Embryonic facial prominence (tissue), 1 donor: ENCODE measurements around the gene SCFD2.
"Not testable (repeated sequence)": the region's sequence is repeated elsewhere in the genome, so short reads cannot be mapped to it uniquely, and the experiment has no call there.

Source experiments
- DNase-seq: peaks from one replicate; pipeline ENCODE4 v3.0.0-alpha.2; 2016; ENCODE audit errors: extremely low spot score

Gene SCFD2

DNA sequence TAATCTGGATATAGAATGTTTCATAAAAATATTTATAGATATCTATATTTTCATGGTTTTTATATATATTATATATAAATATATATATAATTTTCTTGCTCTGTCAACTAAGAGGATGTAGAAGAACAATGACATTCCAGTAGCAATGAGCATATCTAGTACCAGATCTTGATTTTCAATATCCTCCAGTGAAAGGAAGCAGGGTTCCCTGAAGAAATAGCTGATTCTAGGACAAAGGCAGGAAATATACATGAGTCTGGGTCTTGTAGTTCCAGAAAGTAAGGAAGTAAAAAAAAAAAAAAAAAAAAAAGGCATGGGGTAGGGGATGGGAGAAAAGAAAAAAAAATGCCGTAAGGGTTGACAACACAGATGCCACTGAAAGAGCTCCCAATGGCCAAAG is 262.4 kb downstream of the SCFD2 start:
- DNase-seq: no peak

DNA sequence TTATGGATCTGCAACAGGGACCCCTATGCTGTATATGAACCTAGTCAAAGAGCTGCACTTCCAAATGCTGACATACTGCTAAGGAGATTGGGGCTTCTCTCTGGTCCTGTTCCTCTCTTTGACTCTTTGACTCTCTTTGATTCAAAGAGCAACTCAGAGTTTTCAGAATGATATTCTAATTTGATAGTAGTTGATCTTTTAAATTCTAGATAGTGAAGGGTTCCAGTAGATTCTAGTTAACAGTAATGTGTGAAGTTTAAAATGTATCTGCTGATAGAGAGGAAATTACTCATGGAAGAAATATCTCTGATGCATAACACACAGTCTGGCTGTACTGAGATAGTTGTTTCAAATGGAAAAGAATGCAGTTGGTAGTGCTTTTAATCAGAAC is 264.7 kb downstream of the SCFD2 start:
- no peak for DNase-seq

DNA sequence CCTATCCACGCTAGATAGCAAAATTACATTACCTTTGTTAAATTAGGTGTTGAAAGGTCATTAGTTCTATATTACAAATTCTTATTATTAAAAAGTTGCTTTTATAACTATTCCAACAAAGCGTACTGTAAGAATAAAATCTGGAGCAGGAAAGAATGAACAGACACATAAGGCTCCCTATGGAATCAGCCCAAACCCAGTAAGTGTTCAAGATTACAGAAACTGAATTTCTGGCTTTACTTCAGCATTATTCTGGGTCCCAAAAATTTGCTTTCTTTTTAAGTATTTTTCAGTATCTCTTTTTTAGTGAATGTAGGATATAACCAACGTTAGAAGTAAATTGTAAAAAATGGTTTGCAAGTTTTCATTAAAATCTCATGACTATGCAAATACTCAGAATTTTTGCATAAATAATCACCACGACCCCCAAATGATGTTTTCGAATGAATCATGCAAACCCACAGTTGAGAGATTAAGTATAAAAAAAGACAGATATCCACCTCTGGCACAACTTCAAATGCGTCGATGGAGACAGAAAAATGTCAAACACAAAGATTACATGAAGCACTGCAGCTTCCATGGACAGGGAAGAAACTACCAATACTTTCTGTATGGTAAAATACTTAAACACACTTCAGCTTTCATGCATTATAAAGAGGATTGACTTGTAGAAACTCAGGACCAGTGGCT is 265.2 kb downstream of the SCFD2 start:
- no peak for DNase-seq

DNA sequence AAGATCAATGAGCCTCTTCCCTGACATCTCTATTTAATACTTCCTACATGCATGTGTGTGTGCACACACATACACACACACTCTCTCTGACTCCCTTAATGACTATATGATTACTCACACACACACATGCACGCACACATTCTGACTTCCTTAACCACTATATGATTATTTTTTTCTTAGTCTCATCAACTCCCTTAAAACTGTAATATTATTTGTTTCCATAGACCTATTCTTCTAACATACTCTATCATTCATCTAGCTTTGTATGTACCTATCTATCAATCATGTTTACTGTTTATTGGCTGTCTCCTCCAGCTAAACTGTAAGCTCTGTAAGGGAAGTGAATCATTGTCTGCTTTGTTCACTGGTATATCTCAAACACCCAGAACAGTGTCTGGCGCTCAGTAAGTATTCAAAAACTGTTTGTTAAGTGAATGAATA is 267.2 kb downstream of the SCFD2 start:
- no peak for DNase-seq

DNA sequence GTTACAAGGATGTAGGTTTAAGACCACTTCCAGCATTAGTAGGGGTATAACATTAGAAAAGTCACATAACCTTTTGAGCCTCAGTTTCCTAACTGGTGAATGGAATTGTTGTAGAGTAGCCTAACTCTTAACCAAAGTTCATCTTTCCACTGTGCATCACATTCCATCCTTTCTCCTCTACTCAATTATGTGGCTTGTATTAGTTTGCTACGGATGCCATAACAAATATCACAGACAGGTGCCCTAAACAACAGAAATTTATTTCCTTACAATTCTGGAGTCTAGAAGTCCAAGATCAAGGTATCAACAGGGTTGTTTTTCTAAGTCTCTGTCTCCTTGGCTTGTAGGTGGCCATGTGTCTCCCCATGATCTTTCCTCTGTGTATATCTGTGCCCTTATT is 271.8 kb downstream of the SCFD2 start:
- DNase-seq: no peak

DNA sequence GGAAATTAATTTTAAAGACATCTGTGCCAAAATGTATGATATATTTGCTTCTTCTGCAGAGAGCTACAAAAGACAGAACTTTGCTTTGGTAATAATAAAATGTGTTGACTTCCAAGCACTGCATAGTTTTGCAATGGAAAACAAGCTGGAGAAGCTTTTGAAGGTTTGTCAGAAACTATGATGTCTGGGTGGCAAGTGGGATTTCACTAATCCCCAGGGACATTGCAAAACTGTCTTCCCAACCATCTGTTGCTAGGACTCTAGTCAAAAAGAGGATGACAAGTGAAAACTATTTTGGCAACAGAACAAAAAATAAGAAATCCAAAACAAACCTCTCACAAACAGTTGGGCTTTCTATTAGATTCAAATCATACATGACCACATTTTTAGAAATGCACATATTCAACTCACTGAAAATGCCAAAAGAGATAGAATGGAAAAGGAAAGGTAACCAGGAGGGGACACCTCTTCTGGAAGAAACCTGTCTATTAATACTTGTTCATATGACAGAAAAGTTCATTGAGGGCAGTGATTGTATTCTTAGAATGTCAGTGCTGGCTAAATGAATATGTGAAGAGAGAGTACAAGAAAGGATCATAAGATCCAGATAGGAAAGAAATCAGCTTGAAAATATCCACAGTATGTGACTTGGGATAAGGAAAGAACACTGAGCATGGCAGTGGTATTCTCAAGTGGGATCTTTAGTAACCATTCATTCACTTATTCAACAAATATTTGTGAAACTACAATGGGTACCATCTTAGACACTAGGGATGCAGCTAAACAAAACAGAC is 275.7 kb downstream of the SCFD2 start:
- no peak for DNase-seq

DNA sequence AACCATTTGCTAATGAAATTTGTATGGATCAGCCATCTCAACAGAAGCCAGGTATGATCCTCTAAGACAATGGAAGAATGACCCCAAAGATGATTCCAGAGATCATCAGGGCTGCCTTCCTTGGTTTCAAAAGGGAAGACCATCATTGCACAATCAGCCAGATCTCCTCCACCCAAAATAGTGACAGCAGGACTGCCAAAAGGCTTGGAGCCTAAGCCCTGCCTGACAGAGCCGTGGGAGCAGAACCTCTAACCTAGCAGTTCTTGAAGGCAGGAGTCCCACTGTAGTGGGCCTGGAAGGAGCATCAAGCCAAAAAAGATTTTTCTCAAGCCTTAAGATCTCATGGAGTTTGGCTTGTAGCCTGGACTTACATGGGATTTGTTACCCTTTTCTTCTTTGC is 277.7 kb downstream of the SCFD2 start:
- no peak for DNase-seq

DNA sequence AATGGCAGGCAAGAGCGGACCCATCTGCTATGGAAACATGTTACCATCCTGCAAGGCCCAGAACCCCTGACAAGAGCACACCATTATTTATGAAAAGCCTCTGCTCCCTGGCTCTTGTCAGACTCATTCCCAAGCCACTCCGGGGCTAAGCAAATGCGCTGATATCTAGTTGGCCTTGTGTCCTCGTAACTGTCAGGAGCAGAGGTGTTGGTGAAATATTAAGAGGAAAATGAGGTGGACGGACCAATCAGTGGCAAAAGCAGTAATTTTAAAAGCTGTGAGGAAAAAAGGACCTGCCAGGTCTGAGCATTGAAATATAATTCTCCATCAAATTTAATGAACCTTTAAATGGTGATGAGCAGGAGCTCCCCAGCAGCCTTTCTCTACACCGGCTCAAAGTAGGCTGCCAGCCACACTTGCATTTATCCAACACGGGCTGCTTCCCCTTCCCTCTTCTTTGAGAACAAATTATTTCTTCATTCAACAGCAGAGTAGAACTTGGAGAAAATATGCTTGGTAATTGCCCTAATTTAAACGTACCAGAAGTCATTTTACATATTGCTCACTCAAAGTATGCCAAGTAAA is 289.4 kb downstream of the SCFD2 start:
- no peak for DNase-seq

DNA sequence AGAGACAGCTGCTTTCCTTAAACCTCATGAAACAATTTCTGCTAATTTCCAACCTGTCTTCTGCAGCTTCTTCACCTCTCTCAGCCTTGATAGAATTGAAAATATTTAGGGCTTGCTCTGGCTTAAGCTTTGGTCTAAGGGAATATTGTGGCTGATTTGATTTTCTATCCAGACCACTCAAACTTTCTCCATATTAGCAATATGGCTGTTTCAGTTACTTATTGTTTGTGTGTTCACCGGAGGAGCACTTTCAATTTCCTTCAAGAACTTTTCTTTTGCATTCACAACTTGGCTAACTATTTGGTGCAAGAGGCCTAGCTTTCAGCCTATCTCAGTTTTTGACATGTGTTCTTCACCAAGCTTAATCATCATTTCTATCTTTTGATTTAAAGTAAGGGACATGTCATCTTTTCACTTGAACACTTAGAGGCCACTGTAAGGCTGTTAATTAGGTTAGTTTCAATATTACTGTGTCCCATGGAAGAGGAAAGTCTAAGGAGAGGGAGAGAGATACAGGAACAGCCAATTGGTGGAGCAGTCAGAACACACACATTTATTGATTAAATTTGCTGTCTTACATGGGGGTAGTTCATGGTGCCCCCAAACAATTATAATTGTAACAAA is 290.6 kb downstream of the SCFD2 start:
- DNase-seq: no peak

DNA sequence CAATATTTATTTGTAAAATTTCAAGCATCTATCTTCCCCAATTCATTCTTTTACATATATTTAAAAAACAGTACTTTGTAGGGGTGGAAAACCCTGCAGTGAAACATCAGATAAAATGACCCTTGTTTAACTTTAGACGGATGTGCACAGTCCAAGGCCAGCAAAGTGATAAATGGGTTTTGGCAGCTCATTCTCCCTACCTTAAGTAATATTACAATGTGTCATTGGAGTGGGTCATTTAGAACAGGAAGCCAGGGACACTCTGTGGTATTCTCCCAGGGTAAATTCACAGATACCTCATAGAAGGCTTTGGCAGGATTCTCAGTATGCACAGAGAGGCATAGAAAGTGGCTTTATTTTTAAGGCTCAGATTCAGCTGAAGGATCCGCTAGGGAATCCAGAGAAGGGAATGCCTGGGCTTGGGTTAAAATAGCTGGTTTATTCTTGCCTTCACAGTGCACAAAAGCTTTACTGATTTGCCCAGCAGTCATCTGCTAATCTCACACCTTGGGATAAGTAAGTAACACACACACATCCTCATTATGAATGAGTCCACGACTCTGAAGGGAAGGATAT is 297.0 kb downstream of the SCFD2 start:
- DNase-seq: no peak

DNA sequence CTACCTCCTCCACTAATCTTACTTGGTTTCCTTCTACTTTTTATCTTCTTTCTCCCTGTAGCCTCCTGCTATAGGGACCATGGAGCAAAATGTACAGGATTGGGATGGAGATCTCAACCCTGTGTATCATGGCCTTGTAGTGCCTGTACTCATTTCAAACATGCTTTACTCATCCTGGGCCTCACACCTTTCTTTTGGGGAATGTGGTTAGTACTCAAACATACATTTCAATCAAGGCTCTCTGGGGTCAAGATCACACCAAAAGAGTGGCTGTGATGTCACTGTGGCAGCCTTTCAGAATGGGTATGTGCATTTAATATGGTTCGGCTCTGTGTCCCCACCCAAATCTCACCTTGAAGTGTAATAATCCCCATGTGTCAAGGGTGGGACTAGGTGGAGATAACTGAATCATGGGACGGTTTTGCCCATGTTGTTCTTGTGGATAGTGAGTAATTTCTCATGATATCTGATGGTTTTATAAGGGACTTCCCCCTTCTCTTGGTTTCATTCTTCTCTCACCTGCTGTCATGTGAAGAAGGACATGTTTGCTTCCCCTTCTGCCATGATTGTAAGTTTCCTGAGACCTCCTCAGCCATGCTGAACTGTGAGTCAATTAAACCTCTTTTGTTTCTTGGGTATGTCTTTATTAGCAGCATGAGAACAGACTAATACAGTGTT is 298.6 kb downstream of the SCFD2 start:
- DNase-seq: no peak

DNA sequence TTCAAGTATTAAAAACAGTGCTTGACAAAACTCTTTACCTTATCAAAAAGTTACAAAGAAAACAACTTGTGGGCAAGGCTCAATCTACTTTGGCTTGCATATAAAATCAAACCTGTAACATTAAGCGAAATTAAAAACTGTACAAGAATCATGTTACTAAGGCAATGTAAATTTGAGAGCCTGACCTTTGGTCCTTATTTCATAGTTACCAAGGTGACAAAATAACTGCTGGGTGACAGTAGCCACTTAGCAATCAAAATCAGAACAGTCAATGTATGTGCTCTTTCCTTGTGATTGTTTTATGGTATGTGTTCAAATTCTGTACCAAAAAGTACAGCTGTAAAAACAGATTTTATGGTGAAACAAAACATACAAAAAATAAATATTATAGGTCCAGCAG is 299.7 kb downstream of the SCFD2 start:
- DNase-seq: no peak

DNA sequence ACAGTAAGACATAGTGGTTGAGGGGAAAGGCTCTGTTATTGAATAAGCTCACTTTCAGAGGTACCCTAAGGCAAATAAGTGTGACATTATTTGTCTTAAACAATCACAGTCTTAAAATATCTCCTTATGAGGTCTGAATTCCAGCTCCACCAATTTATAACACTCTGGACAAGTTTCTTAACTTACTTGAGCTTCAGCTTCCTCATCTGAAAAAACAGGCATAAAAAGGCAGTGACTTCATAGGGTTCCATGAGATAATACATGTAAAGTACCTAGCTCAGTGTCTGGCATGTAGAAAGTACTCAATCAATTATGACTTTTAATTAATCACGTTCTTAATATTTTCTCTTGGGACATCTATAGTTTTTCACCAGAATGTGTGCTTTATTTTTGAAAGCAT is 301.3 kb downstream of the SCFD2 start:
- DNase-seq: no peak

DNA sequence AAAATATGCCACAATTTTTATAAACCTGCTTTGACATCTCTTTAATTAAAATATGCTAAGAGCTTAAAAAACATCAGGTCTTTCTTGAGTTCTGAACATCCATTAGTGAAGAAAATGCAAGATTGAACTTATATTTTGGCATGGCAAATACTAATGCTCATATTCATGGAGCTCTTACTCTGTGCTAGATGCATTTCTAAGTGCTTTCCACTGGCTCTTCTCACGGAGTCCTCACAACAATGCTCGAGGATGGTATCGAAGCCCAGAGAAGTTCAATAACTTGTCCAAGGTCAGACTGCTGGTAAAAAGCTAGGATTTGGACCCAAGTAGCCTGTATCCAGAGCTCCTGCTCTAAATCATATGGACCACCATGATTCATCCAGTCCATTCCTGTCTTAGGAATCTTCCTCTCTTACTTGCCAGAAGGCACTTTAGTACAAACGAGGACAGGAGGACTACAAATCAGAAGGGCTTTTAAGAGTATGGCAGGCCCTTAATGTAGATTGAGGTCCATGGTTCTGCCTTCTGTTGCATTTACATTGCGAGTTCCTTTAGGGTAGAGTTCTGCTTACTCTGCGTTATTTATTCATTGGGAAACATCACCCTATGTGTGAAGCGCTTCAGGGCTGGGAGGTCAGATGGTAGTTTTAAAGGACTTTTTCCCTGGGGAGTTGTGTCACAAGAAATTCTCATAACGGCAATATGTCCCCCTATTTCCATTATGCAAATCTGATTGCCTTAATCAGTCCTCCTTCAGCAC is 304.6 kb downstream of the SCFD2 start:
- DNase-seq: no peak

DNA sequence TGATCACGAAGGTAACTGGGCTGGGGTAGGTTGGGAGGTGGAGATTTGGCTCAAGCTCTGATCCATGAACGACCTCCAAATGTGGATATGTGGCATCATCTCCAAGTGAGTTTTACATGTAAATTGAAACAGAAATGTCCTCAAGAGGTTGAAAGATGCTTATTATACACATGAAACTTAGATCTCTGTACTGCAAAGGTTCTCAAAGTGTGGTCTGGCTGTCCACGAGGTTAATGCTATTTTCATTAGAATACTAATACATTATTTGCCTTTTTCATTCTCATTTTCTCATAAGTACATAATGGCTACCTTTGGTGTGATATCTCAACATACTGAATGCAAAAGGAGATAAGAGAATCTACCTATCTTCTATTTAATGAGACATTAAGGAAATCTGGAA is 305.6 kb downstream of the SCFD2 start:
- DNase-seq: no peak

DNA sequence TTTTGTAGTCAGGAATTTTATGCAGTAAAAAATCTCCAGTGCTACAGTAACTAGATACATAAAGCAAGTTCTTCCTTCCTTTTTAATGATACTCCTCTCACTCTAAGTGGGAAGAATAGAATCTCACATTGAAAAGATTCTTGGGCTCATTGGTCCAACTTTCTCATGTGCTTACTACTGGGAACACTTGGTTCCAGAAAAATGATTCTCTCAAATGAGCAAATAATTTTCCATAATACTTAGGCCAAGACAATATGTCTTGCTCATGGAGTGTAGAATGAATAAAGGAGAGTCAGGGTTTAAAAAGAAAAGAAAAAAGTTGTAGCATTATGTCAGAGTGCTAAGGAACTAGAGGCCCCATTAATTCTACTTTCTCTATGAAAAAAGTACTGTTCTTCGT is 306.0 kb downstream of the SCFD2 start:
- DNase-seq: no peak

DNA sequence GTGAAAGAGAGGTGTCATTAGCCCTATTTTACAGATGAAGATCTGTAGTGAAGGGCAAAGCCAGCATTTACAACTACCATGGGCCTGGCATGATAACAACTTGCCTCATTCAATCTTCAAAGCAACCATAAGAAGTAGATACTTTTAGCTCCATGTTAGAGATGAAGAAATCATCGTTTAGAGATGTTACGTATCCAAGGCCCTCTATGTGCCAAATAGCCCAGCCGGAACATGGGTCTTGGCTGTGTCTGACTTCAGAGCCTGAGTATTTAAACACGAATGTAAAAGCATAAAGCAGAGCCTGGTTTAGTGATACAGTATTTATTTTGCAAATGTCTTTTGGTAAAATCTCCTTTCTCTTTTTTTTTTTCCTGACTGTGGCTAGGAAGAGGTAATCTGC is 306.6 kb downstream of the SCFD2 start:
- DNase-seq: no peak

DNA sequence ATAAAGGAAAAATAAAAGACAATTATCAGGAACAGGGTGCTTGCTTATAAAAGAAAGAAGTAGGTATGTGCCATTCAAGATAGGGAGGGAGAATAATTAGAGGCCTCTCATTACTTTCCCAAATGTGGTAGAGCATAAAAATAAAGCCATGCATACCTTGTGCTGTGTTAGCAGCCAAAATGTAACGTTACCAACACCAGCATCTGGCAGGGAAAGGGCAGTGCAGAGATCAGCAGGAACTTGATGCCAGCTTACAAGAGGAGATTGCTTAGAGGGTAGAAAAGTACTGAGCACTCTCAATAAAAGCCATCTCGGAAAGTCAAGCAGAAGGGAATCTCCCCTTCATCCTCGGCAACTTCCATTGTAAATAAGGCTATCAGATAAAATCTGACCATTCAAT is 308.2 kb downstream of the SCFD2 start:
- DNase-seq: no peak

DNA sequence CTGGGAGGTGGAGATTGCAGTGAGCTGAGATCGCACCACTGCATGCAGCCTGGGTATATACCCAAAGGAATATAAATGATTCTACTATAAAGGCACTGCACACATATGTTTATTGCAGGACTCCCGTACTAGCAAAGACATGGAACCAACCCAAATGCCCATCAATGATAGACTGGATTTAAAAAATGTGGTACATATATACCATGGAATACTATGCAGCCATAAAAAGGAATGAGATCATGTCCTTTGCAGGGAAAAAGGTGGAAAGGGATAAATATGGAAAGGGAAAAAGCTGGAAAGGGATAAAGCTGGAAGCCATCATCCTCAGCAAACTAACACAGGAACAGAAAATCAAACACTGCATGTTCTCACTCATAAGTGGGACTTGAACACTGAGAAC is 308.8 kb downstream of the SCFD2 start:
- not testable (repeated sequence) for DNase-seq

DNA sequence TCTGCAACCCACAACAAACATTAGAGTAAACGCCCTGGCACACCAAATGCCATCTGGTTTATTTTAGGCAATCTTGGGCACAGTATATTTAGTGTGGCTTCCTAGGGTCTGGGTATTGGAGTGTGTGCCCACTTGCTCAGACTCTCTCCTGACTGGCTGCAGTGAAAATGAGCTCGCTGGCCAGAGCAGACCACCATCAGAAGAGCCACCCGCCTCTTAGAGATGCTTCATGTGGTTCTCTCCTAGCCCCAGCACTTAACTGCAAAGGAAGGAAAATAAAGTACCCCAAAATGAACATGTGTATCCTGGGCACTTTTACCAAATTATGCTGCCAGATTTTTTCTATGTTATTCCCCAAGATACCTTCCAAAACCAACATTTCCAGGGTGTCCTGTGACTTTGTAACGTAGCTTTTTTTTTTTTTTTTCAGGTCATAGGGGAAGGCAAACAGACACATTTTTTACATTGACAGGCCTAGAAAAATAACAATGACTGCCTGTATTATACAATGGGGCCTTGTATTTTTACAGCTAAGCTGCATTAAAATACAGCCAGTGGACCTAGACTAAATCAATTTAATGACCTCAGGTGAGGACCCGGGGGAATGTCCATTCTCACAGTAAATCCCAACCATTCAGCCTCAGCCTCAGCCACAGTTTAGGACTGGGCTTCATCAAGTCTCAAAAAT is 310.0 kb downstream of the SCFD2 start:
- no peak for DNase-seq
